ENCODE results near the gene ADD3. TPM values are rescaled to one million over a fixed set of nuclear protein-coding genes. Genes with fewer than 3 reads are reported as not detected.

ADD3 gene
- total RNA-seq, 1 experiment from 2014 or later = 86.7 TPM

- TF ChIP-seq CTCF (IDR thresholded peaks at IDR 0.05) = no peak
- TF ChIP-seq SP1 (CRISPR knock-in tag; conservative IDR thresholded peaks at IDR 0.05) = no peak
- no peak for TF ChIP-seq FOXP4 (CRISPR knock-in tag; IDR thresholded peaks at IDR 0.05)
- no peak for TF ChIP-seq PRDM15 (CRISPR knock-in tag; IDR thresholded peaks at IDR 0.05)
- TF ChIP-seq MAX (CRISPR knock-in tag; IDR thresholded peaks at IDR 0.05) = no peak
- no peak for TF ChIP-seq ATF2 (CRISPR knock-in tag; IDR thresholded peaks at IDR 0.05; ENCODE audit: borderline replicate concordance, low read depth)
- no peak for TF ChIP-seq CDX4 (CRISPR knock-in tag; IDR thresholded peaks at IDR 0.05; ENCODE audit: borderline replicate concordance)
- no peak for TF ChIP-seq ZBTB43 (CRISPR knock-in tag; IDR thresholded peaks at IDR 0.05)
- TF ChIP-seq ETV6 (CRISPR knock-in tag; IDR thresholded peaks at IDR 0.05) = no peak
- TF ChIP-seq E2F5 (CRISPR knock-in tag; IDR thresholded peaks at IDR 0.05) = no peak
- TF ChIP-seq USF1 (CRISPR knock-in tag; IDR thresholded peaks at IDR 0.05) = no peak
- no peak for TF ChIP-seq ZNF219 (CRISPR knock-in tag; IDR thresholded peaks at IDR 0.05; ENCODE audit: borderline replicate concordance)
Observed at GRCh38 chr10:110141871-110142635, 134.3 kb downstream of the ADD3 start (continued).

Data from WTC11 (cell line).